ENCODE data around the gene EPHA4. TPM values are rescaled to one million over a fixed set of nuclear protein-coding genes. Genes with fewer than 3 reads are reported as not detected.

EPHA4 gene
- total and polyA plus RNA-seq, 4 donors: 0.43 to 2.3 (median 1.1) TPM

- 86% methylated on average over 6 of the region's 6 CpGs for WGBS
- TF ChIP-seq, protein P1, sequence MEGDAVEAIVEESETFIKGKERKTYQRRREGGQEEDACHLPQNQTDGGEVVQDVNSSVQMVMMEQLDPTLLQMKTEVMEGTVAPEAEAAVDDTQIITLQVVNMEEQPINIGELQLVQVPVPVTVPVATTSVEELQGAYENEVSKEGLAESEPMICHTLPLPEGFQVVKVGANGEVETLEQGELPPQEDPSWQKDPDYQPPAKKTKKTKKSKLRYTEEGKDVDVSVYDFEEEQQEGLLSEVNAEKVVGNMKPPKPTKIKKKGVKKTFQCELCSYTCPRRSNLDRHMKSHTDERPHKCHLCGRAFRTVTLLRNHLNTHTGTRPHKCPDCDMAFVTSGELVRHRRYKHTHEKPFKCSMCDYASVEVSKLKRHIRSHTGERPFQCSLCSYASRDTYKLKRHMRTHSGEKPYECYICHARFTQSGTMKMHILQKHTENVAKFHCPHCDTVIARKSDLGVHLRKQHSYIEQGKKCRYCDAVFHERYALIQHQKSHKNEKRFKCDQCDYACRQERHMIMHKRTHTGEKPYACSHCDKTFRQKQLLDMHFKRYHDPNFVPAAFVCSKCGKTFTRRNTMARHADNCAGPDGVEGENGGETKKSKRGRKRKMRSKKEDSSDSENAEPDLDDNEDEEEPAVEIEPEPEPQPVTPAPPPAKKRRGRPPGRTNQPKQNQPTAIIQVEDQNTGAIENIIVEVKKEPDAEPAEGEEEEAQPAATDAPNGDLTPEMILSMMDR (IDR thresholded peaks at IDR 0.05; ENCODE audit: low read depth, low read length, missing input control): no peak
- no peak for TF ChIP-seq GABPA (IDR thresholded peaks at IDR 0.05 in 1 of 2, conservative IDR thresholded peaks at IDR 0.05 in 1 of 2)
- TF ChIP-seq, protein P2, sequence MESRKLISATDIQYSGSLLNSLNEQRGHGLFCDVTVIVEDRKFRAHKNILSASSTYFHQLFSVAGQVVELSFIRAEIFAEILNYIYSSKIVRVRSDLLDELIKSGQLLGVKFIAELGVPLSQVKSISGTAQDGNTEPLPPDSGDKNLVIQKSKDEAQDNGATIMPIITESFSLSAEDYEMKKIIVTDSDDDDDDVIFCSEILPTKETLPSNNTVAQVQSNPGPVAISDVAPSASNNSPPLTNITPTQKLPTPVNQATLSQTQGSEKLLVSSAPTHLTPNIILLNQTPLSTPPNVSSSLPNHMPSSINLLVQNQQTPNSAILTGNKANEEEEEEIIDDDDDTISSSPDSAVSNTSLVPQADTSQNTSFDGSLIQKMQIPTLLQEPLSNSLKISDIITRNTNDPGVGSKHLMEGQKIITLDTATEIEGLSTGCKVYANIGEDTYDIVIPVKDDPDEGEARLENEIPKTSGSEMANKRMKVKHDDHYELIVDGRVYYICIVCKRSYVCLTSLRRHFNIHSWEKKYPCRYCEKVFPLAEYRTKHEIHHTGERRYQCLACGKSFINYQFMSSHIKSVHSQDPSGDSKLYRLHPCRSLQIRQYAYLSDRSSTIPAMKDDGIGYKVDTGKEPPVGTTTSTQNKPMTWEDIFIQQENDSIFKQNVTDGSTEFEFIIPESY (IDR thresholded peaks at IDR 0.05): no peak
- no peak for TF ChIP-seq EGR1 (IDR thresholded peaks at IDR 0.05; ENCODE audit: low read depth in 2 of 2)
- TF ChIP-seq, protein P3, sequence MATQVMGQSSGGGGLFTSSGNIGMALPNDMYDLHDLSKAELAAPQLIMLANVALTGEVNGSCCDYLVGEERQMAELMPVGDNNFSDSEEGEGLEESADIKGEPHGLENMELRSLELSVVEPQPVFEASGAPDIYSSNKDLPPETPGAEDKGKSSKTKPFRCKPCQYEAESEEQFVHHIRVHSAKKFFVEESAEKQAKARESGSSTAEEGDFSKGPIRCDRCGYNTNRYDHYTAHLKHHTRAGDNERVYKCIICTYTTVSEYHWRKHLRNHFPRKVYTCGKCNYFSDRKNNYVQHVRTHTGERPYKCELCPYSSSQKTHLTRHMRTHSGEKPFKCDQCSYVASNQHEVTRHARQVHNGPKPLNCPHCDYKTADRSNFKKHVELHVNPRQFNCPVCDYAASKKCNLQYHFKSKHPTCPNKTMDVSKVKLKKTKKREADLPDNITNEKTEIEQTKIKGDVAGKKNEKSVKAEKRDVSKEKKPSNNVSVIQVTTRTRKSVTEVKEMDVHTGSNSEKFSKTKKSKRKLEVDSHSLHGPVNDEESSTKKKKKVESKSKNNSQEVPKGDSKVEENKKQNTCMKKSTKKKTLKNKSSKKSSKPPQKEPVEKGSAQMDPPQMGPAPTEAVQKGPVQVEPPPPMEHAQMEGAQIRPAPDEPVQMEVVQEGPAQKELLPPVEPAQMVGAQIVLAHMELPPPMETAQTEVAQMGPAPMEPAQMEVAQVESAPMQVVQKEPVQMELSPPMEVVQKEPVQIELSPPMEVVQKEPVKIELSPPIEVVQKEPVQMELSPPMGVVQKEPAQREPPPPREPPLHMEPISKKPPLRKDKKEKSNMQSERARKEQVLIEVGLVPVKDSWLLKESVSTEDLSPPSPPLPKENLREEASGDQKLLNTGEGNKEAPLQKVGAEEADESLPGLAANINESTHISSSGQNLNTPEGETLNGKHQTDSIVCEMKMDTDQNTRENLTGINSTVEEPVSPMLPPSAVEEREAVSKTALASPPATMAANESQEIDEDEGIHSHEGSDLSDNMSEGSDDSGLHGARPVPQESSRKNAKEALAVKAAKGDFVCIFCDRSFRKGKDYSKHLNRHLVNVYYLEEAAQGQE (IDR thresholded peaks at IDR 0.05): no peak
- TF ChIP-seq, protein P4, sequence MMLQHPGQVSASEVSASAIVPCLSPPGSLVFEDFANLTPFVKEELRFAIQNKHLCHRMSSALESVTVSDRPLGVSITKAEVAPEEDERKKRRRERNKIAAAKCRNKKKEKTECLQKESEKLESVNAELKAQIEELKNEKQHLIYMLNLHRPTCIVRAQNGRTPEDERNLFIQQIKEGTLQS (IDR thresholded peaks at IDR 0.05): no peak
- TF ChIP-seq TAF1 (conservative IDR thresholded peaks at IDR 0.05): no peak
- no peak for TF ChIP-seq SP1 (IDR thresholded peaks at IDR 0.05)
- no peak for TF ChIP-seq HNF4A (conservative IDR thresholded peaks at IDR 0.05)
- TF ChIP-seq RAD21 (IDR thresholded peaks at IDR 0.05): no peak
- Histone ChIP-seq H3K36me3 (ENCODE audit: control insufficient read depth in 4 of 4, insufficient read depth in 3 of 4, low read depth in 1 of 4, low read length in 3 of 4) (no peaks in the 10 kb centered on the region), H3K4me3 (ENCODE audit: low read depth in 1 of 3, low read length in 3 of 3) (no peak overlapping the region), H3K27ac (ENCODE audit: low read depth in 1 of 2, low read length in 2 of 2) (no peak overlapping the region), H3K4me1 (ENCODE audit: control insufficient read depth in 4 of 4, insufficient read depth in 4 of 4, low read length in 3 of 4) (no peaks in the 10 kb centered on the region), H3K9me3 (ENCODE audit: control insufficient read depth in 4 of 4, low read length in 3 of 4) (no peaks in the 10 kb centered on the region), H3K27me3 (ENCODE audit: control insufficient read depth in 4 of 4, insufficient read depth in 4 of 4, low read length in 3 of 4) (no peaks in the 10 kb centered on the region), H3K9ac (ENCODE audit: low read depth in 1 of 2, low read length in 2 of 2) (no peak overlapping the region)
- DNase-seq (ENCODE audit: low spot score): no peak
Observed at GRCh38 chr2:221524158-221524557, 47.9 kb downstream of the EPHA4 start.

GRCh38 chr2:221521233-221521845 is 50.8 kb downstream of the EPHA4 start:
- Histone ChIP-seq H3K4me3 (ENCODE audit: low read depth in 1 of 3, low read length in 3 of 3) (no peak overlapping the region), H3K9ac (ENCODE audit: low read depth in 1 of 2, low read length in 2 of 2) (no peak overlapping the region), H3K27ac (ENCODE audit: low read depth in 1 of 2, low read length in 2 of 2) (no peak overlapping the region), H3K9me3 (ENCODE audit: control insufficient read depth in 4 of 4, low read length in 3 of 4) (no peaks in the 10 kb centered on the region), H3K27me3 (ENCODE audit: control insufficient read depth in 4 of 4, insufficient read depth in 4 of 4, low read length in 3 of 4) (no peaks in the 10 kb centered on the region), H3K4me1 (ENCODE audit: control insufficient read depth in 4 of 4, insufficient read depth in 4 of 4, low read length in 3 of 4) (no peaks in the 10 kb centered on the region), H3K36me3 (ENCODE audit: control insufficient read depth in 4 of 4, insufficient read depth in 3 of 4, low read depth in 1 of 4, low read length in 3 of 4) (no peaks in the 10 kb centered on the region)
- TF ChIP-seq, protein P4 (IDR thresholded peaks at IDR 0.05): no peak
- no peak for DNase-seq (ENCODE audit: low spot score)
- 76% methylated on average over 3 of the region's 3 CpGs for WGBS

All from liver (tissue), 9 donors.